Mesendoderm (in vitro differentiated cells): Measurements from ENCODE around the gene USP32.

Source experiments
- DNase-seq: peaks from one replicate; pipeline ENCODE4 v3.0.0; 2013
- H2AK5ac ChIP-seq: 2 replicates; pipeline ENCODE4 v1.6.1; 2013; ENCODE audit warnings: low read length, inconsistent platforms
- H2BK120ac ChIP-seq: 2 replicates; pipeline ENCODE4 v1.6.1; 2013; ENCODE audit warnings: low read depth, mild to moderate bottlenecking, low read length, moderate library complexity, mixed read lengths
- H2BK15ac ChIP-seq: replicated peaks from 2 replicates; pipeline ENCODE4 v1.6.1; 2013; ENCODE audit warnings: low read depth, mild to moderate bottlenecking, moderate library complexity
- H2BK5ac ChIP-seq: 2 replicates; pipeline ENCODE4 v1.6.1; 2013; ENCODE audit warnings: low read length, inconsistent platforms
- H3K18ac ChIP-seq: 2 replicates; pipeline ENCODE4 v1.6.1; 2013; ENCODE audit warnings: mild to moderate bottlenecking, low read length, mixed read lengths
- H3K23ac ChIP-seq: one replicate; pipeline ENCODE4 v1.6.1; 2013; ENCODE audit warnings: low read length
- H3K27ac ChIP-seq: 2 replicates; pipeline ENCODE4 v1.5.1; 2013; ENCODE audit warnings: low read depth, mild to moderate bottlenecking, inconsistent platforms, low read length, moderate library complexity
- H3K27me3 ChIP-seq: 2 replicates; pipeline ENCODE4 v1.6.1; 2013; ENCODE audit warnings: low read length, control low read depth, mild to moderate bottlenecking, inconsistent platforms; ENCODE audit not compliant: insufficient read depth, poor library complexity
- H3K36me3 ChIP-seq: 2 replicates; pipeline ENCODE4 v1.6.1; 2013; ENCODE audit warnings: low read length, inconsistent platforms; ENCODE audit not compliant: control insufficient read depth, insufficient read depth
- H3K4ac ChIP-seq: one replicate; pipeline ENCODE4 v1.6.1; 2013; ENCODE audit warnings: low read depth, mild to moderate bottlenecking, low read length, moderate library complexity
- H3K4me1 ChIP-seq: 2 replicates; pipeline ENCODE4 v1.6.1; 2013; ENCODE audit warnings: low read depth, low read length, inconsistent platforms; ENCODE audit not compliant: control insufficient read depth
- H3K4me2 ChIP-seq: 2 replicates; pipeline ENCODE4 v1.6.1; 2013; ENCODE audit warnings: low read length
- H3K4me3 ChIP-seq: 2 replicates; pipeline ENCODE4 v1.5.1; 2013; ENCODE audit warnings: mild to moderate bottlenecking, low read length
- H3K56ac ChIP-seq: one replicate; pipeline ENCODE4 v1.6.1; 2013; ENCODE audit warnings: low read length
- H3K79me1 ChIP-seq: 2 replicates; pipeline ENCODE4 v1.6.1; 2013; ENCODE audit warnings: low read length, inconsistent platforms
- H3K79me2 ChIP-seq: 2 replicates; pipeline ENCODE4 v1.6.1; 2013; ENCODE audit warnings: mild to moderate bottlenecking, low read length; ENCODE audit not compliant: control insufficient read depth, insufficient read depth
- H3K9ac ChIP-seq: 2 replicates; pipeline ENCODE4 v1.6.1; 2013; ENCODE audit warnings: low read length, inconsistent platforms
- H4K5ac ChIP-seq: one replicate; pipeline ENCODE4 v1.6.1; 2013; ENCODE audit warnings: low read length
- H4K8ac ChIP-seq: one replicate; pipeline ENCODE4 v1.6.1; 2013; ENCODE audit warnings: low read depth, mild to moderate bottlenecking, control low read depth, low read length, moderate library complexity
- WGBS: extraction: QIAGEN DNeasy Blood & Tissue Kit; methylation state at CpG from one replicate; pipeline ENCODE4 v1.1.7; 2013; ENCODE audit warnings: low lambda C conversion rate, missing lambda C conversion rate; ENCODE audit not compliant: insufficient coverage; ENCODE audit errors: extremely low coverage; 5-methylcytosine and 5-hydroxymethylcytosine counted together

The USP32 gene

GRCh38 chr17:60174035-60174434 lies 217.9 kb downstream of the USP32 start:
- Histone ChIP-seq H3K4me1 (no peaks in the 10 kb centered on the region), H3K36me3 (no peaks in the 10 kb centered on the region)

GRCh38 chr17:60173304-60173819 lies 218.6 kb downstream of the USP32 start:
- H3K56ac ChIP-seq, result no peak overlapping the region
- H2BK5ac ChIP-seq, result no peak overlapping the region
- H3K4me2 ChIP-seq, result no peak overlapping the region
- H3K4me1 ChIP-seq, result no peaks in the 10 kb centered on the region
- H3K27me3 ChIP-seq, result no peaks in the 10 kb centered on the region
- no peak overlapping the region for H2BK120ac ChIP-seq
- WGBS, result no CpG with 5 or more reads among the region's 2 CpGs
- no peak overlapping the region for H3K18ac ChIP-seq
- no peak overlapping the region for H4K5ac ChIP-seq
- H3K9ac ChIP-seq, result no peak overlapping the region
- no peak overlapping the region for H4K8ac ChIP-seq
- no peak overlapping the region for H3K27ac ChIP-seq
- no peaks in the 10 kb centered on the region for H3K36me3 ChIP-seq
- H2AK5ac ChIP-seq, result no peak overlapping the region
- H3K23ac ChIP-seq, result no peak overlapping the region
- H3K4me3 ChIP-seq, result no peak overlapping the region
- no peak overlapping the region for H3K4ac ChIP-seq
- no peaks in the 10 kb centered on the region for H3K79me1 ChIP-seq
- H2BK15ac ChIP-seq, result no peak overlapping the region
- no peak for DNase-seq
- H3K79me2 ChIP-seq, result no peaks in the 10 kb centered on the region

More at GRCh38 chr17:60174035-60174434, 217.9 kb downstream of the USP32 start:
- H3K4me3 ChIP-seq, result no peak overlapping the region
- H4K5ac ChIP-seq, result no peak overlapping the region
- H2BK15ac ChIP-seq, result no peak overlapping the region
- H3K23ac ChIP-seq, result no peak overlapping the region
- WGBS, result no CpG with 5 or more reads among the region's 3 CpGs
- H4K8ac ChIP-seq, result no peak overlapping the region
- H3K79me2 ChIP-seq, result no peaks in the 10 kb centered on the region
- H2BK120ac ChIP-seq, result no peak overlapping the region
- H3K4me2 ChIP-seq, result no peak overlapping the region
- H3K27ac ChIP-seq, result no peak overlapping the region
- H3K27me3 ChIP-seq, result no peaks in the 10 kb centered on the region
- H3K4ac ChIP-seq, result no peak overlapping the region
- DNase-seq, result no peak
- no peak overlapping the region for H3K56ac ChIP-seq
- H3K18ac ChIP-seq, result no peak overlapping the region
- no peak overlapping the region for H3K9ac ChIP-seq
- H3K79me1 ChIP-seq, result no peaks in the 10 kb centered on the region
- H2BK5ac ChIP-seq, result no peak overlapping the region
- H2AK5ac ChIP-seq, result no peak overlapping the region

GRCh38 chr17:60171753-60172079 lies 220.2 kb downstream of the USP32 start:
- WGBS, result no CpG with 5 or more reads among the region's 8 CpGs
- Histone ChIP-seq H3K9ac (no peak overlapping the region), H2BK15ac (no peak overlapping the region), H3K56ac (no peak overlapping the region), H3K4me1 (no peaks in the 10 kb centered on the region), H3K4me3 (no peak overlapping the region), H3K4ac (no peak overlapping the region), H3K18ac (no peak overlapping the region), H3K23ac (no peak overlapping the region), H3K79me1 (no peaks in the 10 kb centered on the region), H3K4me2 (no peak overlapping the region), H2BK5ac (no peak overlapping the region), H4K5ac (no peak overlapping the region), H3K27me3 (no peaks in the 10 kb centered on the region), H3K27ac (no peak overlapping the region), H3K79me2 (no peaks in the 10 kb centered on the region), H2AK5ac (no peak overlapping the region), H3K36me3 (no peaks in the 10 kb centered on the region), H4K8ac (no peak overlapping the region), H2BK120ac (no peak overlapping the region)
- DNase-seq, result no peak

- DNase-seq, result no peak
- no peak overlapping the region for H2BK15ac ChIP-seq
- H3K27ac ChIP-seq, result no peak overlapping the region
- H3K4me1 ChIP-seq, result no peaks in the 10 kb centered on the region
- H3K79me2 ChIP-seq, result no peaks in the 10 kb centered on the region
- no peak overlapping the region for H3K9ac ChIP-seq
- H4K8ac ChIP-seq, result no peak overlapping the region
- no peaks in the 10 kb centered on the region for H3K27me3 ChIP-seq
- H2AK5ac ChIP-seq, result no peak overlapping the region
- H3K4ac ChIP-seq, result no peak overlapping the region
- no peak overlapping the region for H3K23ac ChIP-seq
- no peak overlapping the region for H3K56ac ChIP-seq
- H3K18ac ChIP-seq, result no peak overlapping the region
- H3K4me3 ChIP-seq, result no peak overlapping the region
- no peaks in the 10 kb centered on the region for H3K79me1 ChIP-seq
- no peaks in the 10 kb centered on the region for H3K36me3 ChIP-seq
- no peak overlapping the region for H3K4me2 ChIP-seq
- WGBS, result no CpG with 5 or more reads among the region's 8 CpGs
- H4K5ac ChIP-seq, result no peak overlapping the region
- H2BK5ac ChIP-seq, result no peak overlapping the region
- H2BK120ac ChIP-seq, result no peak overlapping the region
Observed at GRCh38 chr17:60170835-60171752, 220.8 kb downstream of the USP32 start.

- no CpG with 5 or more reads among the region's 10 CpGs for WGBS
- Histone ChIP-seq H3K27me3 (no peaks in the 10 kb centered on the region), H2BK5ac (no peak overlapping the region), H3K79me2 (no peaks in the 10 kb centered on the region), H3K4me2 (no peak overlapping the region), H3K4me3 (no peak overlapping the region), H4K8ac (no peak overlapping the region), H3K36me3 (no peaks in the 10 kb centered on the region), H3K9ac (no peak overlapping the region), H2AK5ac (no peak overlapping the region), H3K23ac (no peak overlapping the region), H3K27ac (no peak overlapping the region), H3K18ac (no peak overlapping the region), H4K5ac (no peak overlapping the region), H3K4me1 (no peaks in the 10 kb centered on the region), H2BK15ac (no peak overlapping the region), H2BK120ac (no peak overlapping the region), H3K4ac (no peak overlapping the region), H3K56ac (no peak overlapping the region), H3K79me1 (no peaks in the 10 kb centered on the region)
- no peak for DNase-seq
Observed at GRCh38 chr17:60169921-60170817, 221.8 kb downstream of the USP32 start.
